Measurements from ENCODE around the gene PARD6A. TPM values are rescaled to one million over a fixed set of nuclear protein-coding genes. Genes with fewer than 3 reads are reported as not detected.

Gene PARD6A
- total and polyA plus RNA-seq, 2 donors (not counting 3 experiments of a cell fraction or from before 2014, with no cell fraction given): 1.3 to 2.9 TPM

- Histone ChIP-seq H3K36me3 (ENCODE audit: control insufficient read depth in 2 of 2, extremely low read depth in 1 of 2, insufficient read depth in 2 of 2, low read length in 2 of 2) (no peaks in the 10 kb centered on the region), H3K4me2 (ENCODE audit: insufficient read depth, low read length) (no peak overlapping the region), H3K9me1 (replicated peaks; ENCODE audit: control insufficient read depth, extremely low read depth, insufficient read depth, low read length) (no peaks in the 10 kb centered on the region), H3K79me2 (ENCODE audit: control insufficient read depth, insufficient read depth, low read length) (no peaks in the 10 kb centered on the region), H3K27ac (ENCODE audit: insufficient read depth, low read depth, low read length) (no peak overlapping the region), H3K27me3 (ENCODE audit: control insufficient read depth in 2 of 2, insufficient read depth in 2 of 2, low read length in 2 of 2) (peaks cover 9 to 14% of the 10 kb centered on the region in 2 experiments), H2AFZ (ENCODE audit: low read depth, low read length) (no peak overlapping the region), H3K4me3 (replicated peaks in 1 of 3; ENCODE audit: insufficient read depth in 1 of 3, low read depth in 1 of 3, low read length in 3 of 3) (no peak overlapping the region), H3K9me3 (replicated peaks; ENCODE audit: control insufficient read depth, insufficient read depth, low read length) (no peaks in the 10 kb centered on the region), H3K4me1 (ENCODE audit: control insufficient read depth, extremely low read depth, insufficient read depth, low read length) (peaks cover 14% of the 10 kb centered on the region), H4K20me1 (replicated peaks; ENCODE audit: control insufficient read depth, extremely low read depth, insufficient read depth, low read length) (no peaks in the 10 kb centered on the region), H3K9ac (replicated peaks; ENCODE audit: extremely low read depth, insufficient read depth, low read length) (no peak overlapping the region)
- POLR2A ChIA-PET: no interaction called here
- CTCF ChIA-PET: interaction anchor here (0.9 to 2.3 kb wide), 3 partner anchors 12 to 136 kb away, joined by 3 to 11 read pairs (median 5); partner anchors contain the start of gene CARMIL2
- no TSS peak for BruUV-seq (replicated peaks)
- intact Hi-C loops (cut with micrococcal nuclease): no loop called here
- dilution Hi-C loops (cut with MboI; ENCODE audit: extremely low pct_ligation_motif_present, low sequenced_read_pairs): no loop called here
- TF ChIP-seq GATA2 (IDR thresholded peaks at IDR 0.05; ENCODE audit: insufficient read depth, insufficient read length, low read depth, low read length): no peak
- TF ChIP-seq MYC (IDR thresholded peaks at IDR 0.05; ENCODE audit: low read depth, low read length): no peak
- DNase-seq (ENCODE audit: low read depth, low spot score): no peak
- FAIRE-seq: no peak
Measured at GRCh38 chr16:67657017-67657608, 3.6 kb upstream of the PARD6A start.

- POLR2A ChIA-PET: no interaction called here
- dilution Hi-C loops (cut with MboI; ENCODE audit: extremely low pct_ligation_motif_present, low sequenced_read_pairs): no loop called here
- no TSS peak for BruUV-seq (replicated peaks)
Measured at GRCh38 chr16:67657751-67658518, 2.8 kb upstream of the PARD6A start.

More at GRCh38 chr16:67657751-67658518, 2.8 kb upstream of the PARD6A start:
- Histone ChIP-seq H3K9ac (replicated peaks; ENCODE audit: extremely low read depth, insufficient read depth, low read length) (no peak overlapping the region), H3K4me2 (ENCODE audit: insufficient read depth, low read length) (no peak overlapping the region), H3K36me3 (ENCODE audit: control insufficient read depth in 2 of 2, extremely low read depth in 1 of 2, insufficient read depth in 2 of 2, low read length in 2 of 2) (peaks cover 0 to 4% of the 10 kb centered on the region in 2 experiments), H3K27ac (ENCODE audit: insufficient read depth, low read depth, low read length) (no peak overlapping the region), H3K27me3 (ENCODE audit: control insufficient read depth in 2 of 2, insufficient read depth in 2 of 2, low read length in 2 of 2) (peaks cover 6 to 11% of the 10 kb centered on the region in 2 experiments), H3K9me3 (replicated peaks; ENCODE audit: control insufficient read depth, insufficient read depth, low read length) (no peaks in the 10 kb centered on the region), H4K20me1 (replicated peaks; ENCODE audit: control insufficient read depth, extremely low read depth, insufficient read depth, low read length) (no peaks in the 10 kb centered on the region), H3K9me1 (replicated peaks; ENCODE audit: control insufficient read depth, extremely low read depth, insufficient read depth, low read length) (no peaks in the 10 kb centered on the region), H3K4me3 (replicated peaks in 1 of 3; ENCODE audit: insufficient read depth in 1 of 3, low read depth in 1 of 3, low read length in 3 of 3) (no peak overlapping the region), H3K4me1 (ENCODE audit: control insufficient read depth, extremely low read depth, insufficient read depth, low read length) (peaks cover 14% of the 10 kb centered on the region), H3K79me2 (ENCODE audit: control insufficient read depth, insufficient read depth, low read length) (no peaks in the 10 kb centered on the region), H2AFZ (ENCODE audit: low read depth, low read length) (no peak overlapping the region)
- FAIRE-seq (no peak), DNase-seq (ENCODE audit: low read depth, low spot score) (no peak)
- CTCF ChIA-PET: interaction anchor here (0.8 to 2.3 kb wide), 3 partner anchors 10 to 137 kb away, joined by 3 to 11 read pairs (median 5); partner anchors contain the start of gene CARMIL2
- intact Hi-C loops (cut with micrococcal nuclease): no loop called here
- TF ChIP-seq FOS (IDR thresholded peaks at IDR 0.05; ENCODE audit: borderline replicate concordance, insufficient read depth, low read length) (no peak), GATA2 (IDR thresholded peaks at IDR 0.05; ENCODE audit: insufficient read depth, insufficient read length, low read depth, low read length) (no peak), JUN (IDR thresholded peaks at IDR 0.05; ENCODE audit: borderline replicate concordance, insufficient read depth, insufficient read length, low read depth) (no peak), CTCF (IDR thresholded peaks at IDR 0.05; ENCODE audit: extremely low read depth in 1 of 2, insufficient read depth in 1 of 2, low read depth in 1 of 2, low read length in 2 of 2) (no peak), EZH2 (IDR thresholded peaks at IDR 0.05; ENCODE audit: borderline replicate concordance, low read depth, low read length, severe bottlenecking) (no peak), POLR2A (IDR thresholded peaks at IDR 0.05; ENCODE audit: low read depth, low read length) (no peak), MYC (IDR thresholded peaks at IDR 0.05; ENCODE audit: low read depth, low read length) (no peak), POLR2AphosphoS5 (IDR thresholded peaks at IDR 0.05; ENCODE audit: insufficient read depth, low read depth, low read length) (no peak)
- TF ChIP-seq, protein P1, sequence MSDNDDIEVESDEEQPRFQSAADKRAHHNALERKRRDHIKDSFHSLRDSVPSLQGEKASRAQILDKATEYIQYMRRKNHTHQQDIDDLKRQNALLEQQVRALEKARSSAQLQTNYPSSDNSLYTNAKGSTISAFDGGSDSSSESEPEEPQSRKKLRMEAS (IDR thresholded peaks at IDR 0.05; ENCODE audit: insufficient read depth, insufficient read length): no peak
